ENCODE results near the gene LPO.

The LPO gene

GRCh38 chr17:58279016-58279711 is 40.8 kb downstream of the LPO start:
- peak; percentile 3 for DNase-seq

- DNase-seq = no peak
These were observed 41.5 kb downstream of the LPO start for GRCh38 chr17:58279736-58280479.

- DNase-seq = no peak
These were observed 42.3 kb downstream of the LPO start, which contains the start of gene MPO for GRCh38 chr17:58280480-58281217. Gene MPO, minus strand, starts transcription at chr17:58280935. Its CDS starts 177 bp downstream, at chr17:58280758.

- no peak for DNase-seq
These were observed 43.2 kb downstream of the LPO start for GRCh38 chr17:58281511-58282011.

GRCh38 chr17:58282442-58282841 is 44.1 kb downstream of the LPO start:
- no peak for DNase-seq

GRCh38 chr17:58283674-58284612 is 45.6 kb downstream of the LPO start:
- DNase-seq = no peak

GRCh38 chr17:58284613-58285421 is 46.4 kb downstream of the LPO start:
- no peak for DNase-seq

- DNase-seq = no peak
These were observed 47.0 kb downstream of the LPO start for GRCh38 chr17:58285422-58285810.

- DNase-seq = no peak
These were observed 51.5 kb downstream of the LPO start for GRCh38 chr17:58289869-58290268.

- no peak for DNase-seq
These were observed 52.9 kb downstream of the LPO start for GRCh38 chr17:58291246-58291645.

GRCh38 chr17:58294034-58294433 is 55.6 kb downstream of the LPO start:
- no peak for DNase-seq

- no peak for DNase-seq
These were observed 62.0 kb downstream of the LPO start for GRCh38 chr17:58300336-58300735.

GRCh38 chr17:58301504-58302150 is 63.2 kb downstream of the LPO start:
- DNase-seq = no peak

- no peak for DNase-seq
These were observed 64.0 kb downstream of the LPO start for GRCh38 chr17:58302171-58302918.

GRCh38 chr17:58302919-58303585 is 64.7 kb downstream of the LPO start:
- no peak for DNase-seq

GRCh38 chr17:58303971-58304749 is 65.8 kb downstream of the LPO start:
- DNase-seq = peak; percentile 1

GRCh38 chr17:58304750-58305486 is 66.5 kb downstream of the LPO start:
- DNase-seq = no peak

GRCh38 chr17:58305626-58306025 is 67.2 kb downstream of the LPO start:
- DNase-seq = no peak

Measured in NCI-H1417 treated with DMSO at 0.1 percent for 48 hours (cell line).